Activated CD4-positive, alpha-beta T cell treated with anti-CD3 and anti-CD28 coated beads for 36 hours (primary cell): ENCODE data around the gene NFIA. TPM values are rescaled to one million over a fixed set of nuclear protein-coding genes. Genes with fewer than 3 reads are reported as not detected.

Experiments used
- ATAC-seq: fragments of 200-7000 bp; cut with Tn5 transposase; one replicate; pipeline ENCODE4 v1.10.0; 2021; ENCODE audit warnings: mild to moderate bottlenecking, moderate library complexity
- CTCF ChIA-PET: fragments of 350-600 bp; sonication (Branson Sonifier 250); formaldehyde crosslinking; loops from one replicate; lab custom pipeline; 2021; ENCODE audit warnings: antibody characterized with exemption; lab: Charles Lee
- POLR2A ChIA-PET: fragments of 350-600 bp; sonication (Branson Sonifier 250); formaldehyde crosslinking; loops from one replicate; lab custom pipeline; 2021; ENCODE audit warnings: antibody characterized with exemption, inconsistent platforms; lab: Charles Lee
- DNase-seq: peaks from one replicate; pipeline ENCODE4 v3.0.0-alpha.2; 2020
- H3K27ac Mint-ChIP-seq: one replicate; pipeline ENCODE4 v1.8.0; 2021; ENCODE audit warnings: mixed read lengths
- H3K27me3 Mint-ChIP-seq: one replicate; pipeline ENCODE4 v1.8.0; 2021; ENCODE audit warnings: mixed read lengths
- H3K36me3 Mint-ChIP-seq: one replicate; pipeline ENCODE4 v1.8.0; 2021; ENCODE audit warnings: low read depth, mixed read lengths
- H3K4me1 Mint-ChIP-seq: one replicate; pipeline ENCODE4 v1.8.0; 2021; ENCODE audit warnings: mixed read lengths
- H3K4me3 Mint-ChIP-seq: one replicate; pipeline ENCODE4 v1.8.0; 2021; ENCODE audit warnings: mild to moderate bottlenecking, moderate library complexity, mixed read lengths
- H3K9me3 Mint-ChIP-seq: one replicate; pipeline ENCODE4 v1.8.0; 2021; ENCODE audit warnings: low read depth, mixed read lengths
- intact Hi-C, 2 experiments: fragments of 100-400 bp; cut with DNase I in 1 of 2; cut with micrococcal nuclease in 1 of 2; formaldehyde crosslinking; loops; one replicate each; pipeline versions ENCODE4 v1.14.2 to v1.15.1; 2022 to 2024; cut with DNase I, micrococcal nuclease
- total RNA-seq, 2 experiments: library from RNA; stranded (reverse); gene quantifications; one replicate each; pipeline ENCODE4 v1.2.3, GENCODE V29; 2021

NFIA gene
- total RNA-seq, 2 experiments from 2014 or later = 3.0 to 3.2 TPM

- ATAC-seq (no peak), DNase-seq (no peak)
- ChIA-PET CTCF (interaction anchor here (0.7 to 1.3 kb wide), 3 partner anchors 44 to 86 kb away, joined by 3 read pairs; no protein-coding TSS in a partner anchor), POLR2A (no interaction called here)
- intact Hi-C loops = no loop called here
- Mint-ChIP-seq H3K4me3 (no peak overlapping the region), H3K9me3 (no peaks in the 10 kb centered on the region), H3K27ac (no peak overlapping the region), H3K36me3 (no peaks in the 10 kb centered on the region), H3K27me3 (peaks cover 5% of the 10 kb centered on the region), H3K4me1 (peaks cover 4% of the 10 kb centered on the region)
Observed at GRCh38 chr1:61501971-61502916, 419.9 kb downstream of the NFIA start.

GRCh38 chr1:61504305-61504704, 421.9 kb downstream of the NFIA start:
- peaks cover 6% of the 10 kb centered on the region for H3K27me3 Mint-ChIP-seq
- H3K27ac Mint-ChIP-seq = no peak overlapping the region
- ChIA-PET POLR2A (no interaction called here), CTCF (no interaction called here)
- intact Hi-C loops = no loop called here
- DNase-seq (no peak), ATAC-seq (no peak)
- H3K9me3 Mint-ChIP-seq = no peaks in the 10 kb centered on the region
- H3K4me1 Mint-ChIP-seq = peaks cover 4% of the 10 kb centered on the region
- H3K36me3 Mint-ChIP-seq = no peaks in the 10 kb centered on the region
- no peak overlapping the region for H3K4me3 Mint-ChIP-seq

GRCh38 chr1:61504852-61505390, 422.6 kb downstream of the NFIA start:
- POLR2A ChIA-PET = no interaction called here
- H3K4me3 Mint-ChIP-seq = no peak overlapping the region
- H3K9me3 Mint-ChIP-seq = no peaks in the 10 kb centered on the region
- peaks cover 6% of the 10 kb centered on the region for H3K27me3 Mint-ChIP-seq
- intact Hi-C loops = no loop called here
- CTCF ChIA-PET = no interaction called here
- H3K27ac Mint-ChIP-seq = no peak overlapping the region
- H3K36me3 Mint-ChIP-seq = no peaks in the 10 kb centered on the region
- ATAC-seq (no peak), DNase-seq (no peak)
- H3K4me1 Mint-ChIP-seq = peaks cover 4% of the 10 kb centered on the region

GRCh38 chr1:61506236-61506635, 423.9 kb downstream of the NFIA start:
- H3K27me3 Mint-ChIP-seq = peaks cover 6% of the 10 kb centered on the region
- DNase-seq = no peak
- ATAC-seq = no peak
- H3K27ac Mint-ChIP-seq = no peak overlapping the region
- ChIA-PET POLR2A (interaction anchor here (0.6 kb wide), 1 partner anchor 18 kb away, joined by 3 read pairs; no protein-coding TSS in a partner anchor), CTCF (interaction anchor here (0.5 kb wide), 1 partner anchor 430 kb away, joined by 3 read pairs; no protein-coding TSS in a partner anchor)
- intact Hi-C loops = no loop called here
- H3K4me1 Mint-ChIP-seq = peaks cover 4% of the 10 kb centered on the region
- H3K36me3 Mint-ChIP-seq = no peaks in the 10 kb centered on the region
- H3K9me3 Mint-ChIP-seq = no peaks in the 10 kb centered on the region
- H3K4me3 Mint-ChIP-seq = no peak overlapping the region

DNA sequence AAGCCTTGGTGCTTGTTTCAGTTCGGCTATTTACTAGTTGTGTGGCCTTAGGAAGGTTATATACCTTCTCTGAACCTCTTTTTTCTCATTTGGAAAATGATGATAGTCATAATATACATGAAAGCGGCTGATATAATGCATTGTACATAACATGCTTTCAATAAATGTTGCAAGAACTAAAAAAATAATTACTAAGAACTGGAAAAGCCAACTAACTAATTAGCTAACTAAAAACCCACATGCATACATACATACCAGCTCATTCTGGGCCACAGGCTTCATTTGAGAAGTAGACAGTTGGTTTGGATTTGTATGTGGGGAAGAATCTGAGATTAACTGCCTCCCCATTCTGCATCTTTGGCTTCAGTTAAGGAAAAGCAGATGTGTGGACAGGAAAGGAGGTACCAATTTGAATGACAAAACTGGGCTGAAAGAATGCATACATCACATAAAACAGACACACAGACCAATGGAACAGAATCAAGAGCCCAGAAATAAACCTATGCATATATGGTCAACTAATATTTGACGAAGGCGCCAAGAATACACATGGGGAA, 424.7 kb downstream of the NFIA start:
- intact Hi-C loops = no loop called here
- Mint-ChIP-seq H3K27me3 (peaks cover 6% of the 10 kb centered on the region), H3K9me3 (no peaks in the 10 kb centered on the region), H3K36me3 (no peaks in the 10 kb centered on the region), H3K4me1 (peaks cover 4% of the 10 kb centered on the region), H3K4me3 (no peak overlapping the region), H3K27ac (no peak overlapping the region)
- ChIA-PET POLR2A (interaction anchor here (0.8 kb wide), 1 partner anchor 158 kb away, joined by 3 read pairs; no protein-coding TSS in a partner anchor), CTCF (no interaction called here)
- no peak for ATAC-seq
- no peak for DNase-seq
